ENCODE results near the gene CHSY1.

The CHSY1 gene

DNA sequence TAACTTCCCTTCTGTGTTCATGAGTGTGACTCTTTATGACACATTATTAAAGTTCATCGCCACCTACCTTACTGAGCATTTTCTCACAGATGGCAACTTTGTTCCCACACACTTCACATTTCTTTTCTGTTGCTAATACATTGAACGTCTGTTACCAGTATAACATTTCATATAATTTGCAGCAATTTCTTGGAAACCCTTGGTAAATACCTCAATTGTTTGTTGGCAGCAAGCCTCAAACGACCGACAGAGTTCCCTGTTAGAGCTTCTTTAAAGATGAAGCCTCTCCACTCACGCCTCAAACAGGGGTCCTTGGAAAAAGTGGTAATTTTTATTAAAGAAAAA, 3.2 kb upstream of the CHSY1 start:
- Histone ChIP-seq H3K4me3 (ENCODE audit: insufficient read length, low read depth) (no peak overlapping the region), H3K27me3 (ENCODE audit: insufficient read depth, insufficient read length) (no peaks in the 10 kb centered on the region), H3K36me3 (ENCODE audit: insufficient read depth, insufficient read length, low read length) (peaks cover 6% of the 10 kb centered on the region), H3K9ac (ENCODE audit: insufficient read length, low read depth) (no peak overlapping the region), H3K9me3 (ENCODE audit: insufficient read depth, low read length) (no peaks in the 10 kb centered on the region), H3K4me1 (ENCODE audit: insufficient read depth, insufficient read length) (peaks cover 5% of the 10 kb centered on the region)
- no peak for TF ChIP-seq ZNF274 (IDR thresholded peaks at IDR 0.05; ENCODE audit: low read depth, low read length)
- TF ChIP-seq SUZ12 (IDR thresholded peaks at IDR 0.05; ENCODE audit: extremely low read depth, insufficient read depth, insufficient read length), result no peak
- no peak for TF ChIP-seq YY1 (IDR thresholded peaks at IDR 0.05; ENCODE audit: insufficient read depth, insufficient read length)
- no peak for DNase-seq (ENCODE audit: low read depth, low spot score)

DNA sequence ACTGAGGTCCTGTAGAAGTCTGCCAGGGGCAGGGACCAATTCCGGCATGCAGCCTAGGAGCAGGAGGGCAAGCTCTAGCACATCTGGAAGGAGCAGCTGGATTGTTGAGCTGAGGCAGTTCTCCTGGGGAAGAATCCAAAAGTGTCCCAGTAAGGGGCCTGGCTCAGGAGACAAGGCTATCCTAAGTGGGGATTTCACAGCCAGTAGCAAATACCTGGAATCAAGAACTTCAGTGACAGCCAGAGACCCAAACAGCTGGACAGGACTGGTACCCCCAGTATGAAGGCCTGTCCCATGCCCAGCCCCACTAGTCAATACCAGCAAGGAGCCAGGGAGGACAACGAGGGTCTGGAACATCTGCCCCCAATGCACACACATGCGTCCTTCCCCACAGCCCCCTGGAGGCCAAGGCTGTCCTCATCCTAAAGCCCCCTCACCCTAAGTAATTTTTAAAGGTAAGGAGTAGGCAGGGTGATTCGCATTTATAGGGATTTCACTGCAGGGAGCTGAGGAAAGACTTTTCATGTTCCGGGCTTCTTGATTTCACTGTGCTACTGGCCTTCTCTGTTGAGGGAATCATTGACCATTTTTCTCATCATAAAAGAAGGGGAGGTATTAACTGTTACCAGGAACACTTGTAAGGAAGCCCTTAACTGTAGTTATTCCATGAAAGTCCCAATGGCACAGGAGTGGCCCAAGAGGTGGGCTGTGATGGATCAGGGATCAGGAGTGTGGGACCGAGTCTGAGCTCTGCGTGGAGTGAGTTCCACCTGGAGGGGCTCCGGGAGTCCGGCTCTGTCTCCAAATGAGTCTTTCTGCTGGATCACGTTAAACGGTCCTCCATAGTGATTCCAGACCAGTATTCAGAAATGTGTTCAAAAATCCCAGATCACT, 2.6 kb upstream of the CHSY1 start:
- Histone ChIP-seq H3K4me1 (ENCODE audit: insufficient read depth, insufficient read length) (peaks cover 5% of the 10 kb centered on the region), H3K9ac (ENCODE audit: insufficient read length, low read depth) (no peak overlapping the region), H3K27me3 (ENCODE audit: insufficient read depth, insufficient read length) (no peaks in the 10 kb centered on the region), H3K36me3 (ENCODE audit: insufficient read depth, insufficient read length, low read length) (peaks cover 10% of the 10 kb centered on the region), H3K9me3 (ENCODE audit: insufficient read depth, low read length) (no peaks in the 10 kb centered on the region), H3K4me3 (ENCODE audit: insufficient read length, low read depth) (no peak overlapping the region)
- TF ChIP-seq YY1 (IDR thresholded peaks at IDR 0.05; ENCODE audit: insufficient read depth, insufficient read length) (no peak), ZNF274 (IDR thresholded peaks at IDR 0.05; ENCODE audit: low read depth, low read length) (no peak), SUZ12 (IDR thresholded peaks at IDR 0.05; ENCODE audit: extremely low read depth, insufficient read depth, insufficient read length) (no peak)
- no peak for DNase-seq (ENCODE audit: low read depth, low spot score)

DNA sequence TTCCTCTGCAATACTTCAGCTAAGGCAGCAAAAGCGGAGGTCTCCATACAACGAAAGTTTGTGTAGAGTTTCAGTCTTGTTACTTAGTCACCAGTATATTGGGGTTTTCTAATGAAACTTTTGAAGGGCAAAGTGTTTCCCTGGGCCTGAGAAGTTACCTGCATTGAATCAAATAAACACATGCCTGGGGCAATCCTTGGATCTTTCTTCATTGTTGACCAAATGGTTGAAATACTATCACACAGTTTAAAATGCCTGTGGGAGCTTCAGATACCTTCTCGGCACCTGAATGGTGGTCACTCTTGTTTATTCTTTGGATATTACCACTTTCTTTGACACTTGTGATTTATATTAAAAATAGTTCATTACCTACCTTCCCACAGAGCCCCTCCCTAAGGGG, 988 bp upstream of the CHSY1 start:
- Histone ChIP-seq H3K4me1 (ENCODE audit: insufficient read depth, insufficient read length) (peaks cover 8% of the 10 kb centered on the region), H3K36me3 (ENCODE audit: insufficient read depth, insufficient read length, low read length) (peaks cover 19% of the 10 kb centered on the region), H3K27me3 (ENCODE audit: insufficient read depth, insufficient read length) (no peaks in the 10 kb centered on the region), H3K9me3 (ENCODE audit: insufficient read depth, low read length) (no peaks in the 10 kb centered on the region), H3K9ac (ENCODE audit: insufficient read length, low read depth) (peak overlapping the region; percentile 83), H3K4me3 (ENCODE audit: insufficient read length, low read depth) (peak overlapping the region; percentile 76)
- TF ChIP-seq SUZ12 (IDR thresholded peaks at IDR 0.05; ENCODE audit: extremely low read depth, insufficient read depth, insufficient read length) (no peak), ZNF274 (IDR thresholded peaks at IDR 0.05; ENCODE audit: low read depth, low read length) (no peak), YY1 (IDR thresholded peaks at IDR 0.05; ENCODE audit: insufficient read depth, insufficient read length) (no peak)
- DNase-seq (ENCODE audit: low read depth, low spot score), result no peak

DNA sequence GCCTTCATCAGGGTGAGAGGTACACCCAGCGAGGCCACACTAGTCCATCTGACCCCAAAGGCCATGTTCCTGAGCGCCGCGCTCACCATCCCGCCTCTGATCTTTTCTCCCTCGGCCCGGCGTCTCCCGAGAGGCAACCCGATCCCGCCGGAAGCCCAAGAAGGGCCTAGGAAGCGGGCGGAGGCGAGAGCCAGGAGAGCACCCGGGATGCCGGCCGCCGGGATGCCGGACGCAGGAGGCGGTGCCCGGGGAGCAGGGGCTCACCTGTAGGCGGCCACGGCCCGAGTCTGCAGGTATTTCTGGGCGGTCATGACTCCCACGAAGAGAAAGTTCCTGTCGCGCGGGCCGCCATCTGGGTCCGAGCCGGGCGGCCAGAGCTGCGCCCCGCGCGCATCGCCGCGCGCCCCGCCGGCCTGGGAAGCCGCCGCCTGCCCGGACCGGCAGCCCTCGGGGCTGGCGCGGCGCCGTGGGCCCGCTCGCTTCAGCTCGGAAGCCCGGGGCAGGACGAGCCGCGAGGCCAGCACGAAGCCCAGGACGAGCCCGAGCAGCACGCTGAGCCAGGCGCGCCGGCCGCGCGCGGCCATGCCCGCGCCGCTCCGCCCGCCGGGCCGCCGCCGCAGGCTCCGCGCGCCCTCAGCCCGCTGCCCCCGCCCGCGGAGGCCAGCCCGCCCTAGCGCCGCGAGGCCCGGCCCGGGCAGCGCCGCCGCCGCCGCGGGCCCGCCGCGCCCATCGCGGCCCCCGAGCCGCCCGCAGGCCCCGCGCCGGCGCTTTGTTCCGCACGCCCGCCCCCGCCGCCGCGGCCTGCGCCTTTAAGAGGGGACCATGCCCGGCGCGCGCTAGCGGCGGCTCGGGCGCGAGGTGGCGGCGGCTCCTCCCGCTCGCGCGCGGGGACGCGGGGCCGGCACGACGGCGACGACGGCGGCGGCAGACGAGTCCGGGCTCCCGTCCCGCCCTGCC, 697 bp downstream of the CHSY1 start:
- no peak for DNase-seq (ENCODE audit: low read depth, low spot score)
- TF ChIP-seq SUZ12 (IDR thresholded peaks at IDR 0.05; ENCODE audit: extremely low read depth, insufficient read depth, insufficient read length) (no peak), YY1 (IDR thresholded peaks at IDR 0.05; ENCODE audit: insufficient read depth, insufficient read length) (no peak), ZNF274 (IDR thresholded peaks at IDR 0.05; ENCODE audit: low read depth, low read length) (no peak)
- H3K9me3 ChIP-seq (ENCODE audit: insufficient read depth, low read length), result no peaks in the 10 kb centered on the region
- H3K4me1 ChIP-seq (ENCODE audit: insufficient read depth, insufficient read length), result peaks cover 8% of the 10 kb centered on the region
- H3K27me3 ChIP-seq (ENCODE audit: insufficient read depth, insufficient read length), result no peaks in the 10 kb centered on the region
- H3K36me3 ChIP-seq (ENCODE audit: insufficient read depth, insufficient read length, low read length), result peaks cover 35% of the 10 kb centered on the region
- peak overlapping the region; percentile 76 for H3K4me3 ChIP-seq (ENCODE audit: insufficient read length, low read depth)
- peak overlapping the region; percentile 88 for H3K9ac ChIP-seq (ENCODE audit: insufficient read length, low read depth)

GRCh38 chr15:101250341-101250831, 1.5 kb downstream of the CHSY1 start:
- TF ChIP-seq SUZ12 (IDR thresholded peaks at IDR 0.05; ENCODE audit: extremely low read depth, insufficient read depth, insufficient read length) (no peak), YY1 (IDR thresholded peaks at IDR 0.05; ENCODE audit: insufficient read depth, insufficient read length) (no peak), ZNF274 (IDR thresholded peaks at IDR 0.05; ENCODE audit: low read depth, low read length) (no peak)
- no peak for DNase-seq (ENCODE audit: low read depth, low spot score)
- H3K9ac ChIP-seq (ENCODE audit: insufficient read length, low read depth), result peak overlapping the region; percentile 88

DNA sequence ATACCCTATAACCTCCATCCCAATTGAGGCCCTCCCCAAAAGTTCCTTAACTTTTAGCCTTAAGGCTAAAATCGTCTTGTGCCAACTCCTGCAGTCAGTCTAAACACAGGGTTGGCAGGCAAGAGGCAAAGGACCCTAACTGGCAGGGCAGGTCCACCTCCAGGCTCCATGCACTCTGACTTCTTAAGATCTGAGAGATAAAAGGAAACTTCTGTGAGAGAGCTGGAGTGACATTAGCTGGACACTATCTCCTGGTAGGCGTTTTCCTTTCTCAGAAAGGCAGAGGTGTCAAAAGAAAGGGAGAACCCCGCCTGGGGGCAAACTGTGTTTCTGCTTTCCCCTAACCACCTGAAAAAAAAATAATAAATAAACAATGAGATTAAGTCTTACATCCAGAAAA, 3.6 kb downstream of the CHSY1 start:
- TF ChIP-seq YY1 (IDR thresholded peaks at IDR 0.05; ENCODE audit: insufficient read depth, insufficient read length) (no peak), ZNF274 (IDR thresholded peaks at IDR 0.05; ENCODE audit: low read depth, low read length) (no peak), SUZ12 (IDR thresholded peaks at IDR 0.05; ENCODE audit: extremely low read depth, insufficient read depth, insufficient read length) (no peak)
- Histone ChIP-seq H3K36me3 (ENCODE audit: insufficient read depth, insufficient read length, low read length) (peaks cover 52% of the 10 kb centered on the region), H3K4me1 (ENCODE audit: insufficient read depth, insufficient read length) (peaks cover 5% of the 10 kb centered on the region), H3K9ac (ENCODE audit: insufficient read length, low read depth) (no peak overlapping the region), H3K27me3 (ENCODE audit: insufficient read depth, insufficient read length) (no peaks in the 10 kb centered on the region), H3K4me3 (ENCODE audit: insufficient read length, low read depth) (no peak overlapping the region), H3K9me3 (ENCODE audit: insufficient read depth, low read length) (no peaks in the 10 kb centered on the region)
- no peak for DNase-seq (ENCODE audit: low read depth, low spot score)

More at GRCh38 chr15:101250341-101250831, 1.5 kb downstream of the CHSY1 start:
- Histone ChIP-seq H3K27me3 (ENCODE audit: insufficient read depth, insufficient read length) (no peaks in the 10 kb centered on the region), H3K4me3 (ENCODE audit: insufficient read length, low read depth) (peak overlapping the region; percentile 62), H3K9me3 (ENCODE audit: insufficient read depth, low read length) (no peaks in the 10 kb centered on the region), H3K36me3 (ENCODE audit: insufficient read depth, insufficient read length, low read length) (peaks cover 40% of the 10 kb centered on the region), H3K4me1 (ENCODE audit: insufficient read depth, insufficient read length) (peaks cover 8% of the 10 kb centered on the region)
